ENCODE measurements around the gene DGCR8. TPM values are rescaled to one million over a fixed set of nuclear protein-coding genes. Genes with fewer than 3 reads are reported as not detected.

The DGCR8 gene
- total RNA-seq, 6 experiments from 2014 or later = 11.4 to 27.2 (median 16.1) TPM

GRCh38 chr22:20137113-20137512 is 57.1 kb downstream of the DGCR8 start:
- intact Hi-C loops (cut with DNase I) = no loop called here
- Histone ChIP-seq H3K4me3 (no peak overlapping the region), H3K27me3 (no peaks in the 10 kb centered on the region), H3K9me3 (no peaks in the 10 kb centered on the region), H3K4me1 (peaks cover 0 to 9% (median 4%) of the 10 kb centered on the region in 4 donors), H3K36me3 (no peaks in the 10 kb centered on the region), H3K27ac (no peak overlapping the region)
- no peak for DNase-seq
- TF ChIP-seq CTCF (IDR thresholded peaks at IDR 0.05) (no peak), POLR2A (IDR thresholded peaks at IDR 0.05) (no peak)
- no CpG with 5 or more reads among the region's 13 CpGs for WGBS (ENCODE audit: insufficient coverage, low coverage, low lambda C conversion rate, missing lambda C conversion rate)
- no peak for ATAC-seq

GRCh38 chr22:20137671-20138416 is 57.8 kb downstream of the DGCR8 start:
- WGBS (ENCODE audit: insufficient coverage, low coverage, low lambda C conversion rate, missing lambda C conversion rate) = no CpG with 5 or more reads among the region's 26 CpGs
- intact Hi-C loops (cut with DNase I) = no loop called here
- Histone ChIP-seq H3K27ac (no peak overlapping the region), H3K36me3 (no peaks in the 10 kb centered on the region), H3K9me3 (no peaks in the 10 kb centered on the region), H3K27me3 (no peaks in the 10 kb centered on the region), H3K4me1 (peaks cover 0 to 4% (median 1%) of the 10 kb centered on the region in 4 donors), H3K4me3 (no peak overlapping the region)
- no peak for TF ChIP-seq POLR2A (IDR thresholded peaks at IDR 0.05)
- TF ChIP-seq CTCF (IDR thresholded peaks at IDR 0.05) = no peak
- ATAC-seq (no peak), DNase-seq (no peak)

- Histone ChIP-seq H3K9me3 (no peaks in the 10 kb centered on the region), H3K4me1 (no peaks in the 10 kb centered on the region), H3K4me3 (no peak overlapping the region), H3K27ac (no peak overlapping the region), H3K27me3 (no peaks in the 10 kb centered on the region), H3K36me3 (no peaks in the 10 kb centered on the region)
- intact Hi-C loops (cut with DNase I) = no loop called here
- TF ChIP-seq CTCF (IDR thresholded peaks at IDR 0.05) (no peak), POLR2A (IDR thresholded peaks at IDR 0.05) (no peak)
- ATAC-seq (no peak), DNase-seq (no peak)
- WGBS (ENCODE audit: insufficient coverage, low coverage, low lambda C conversion rate, missing lambda C conversion rate) = 63% methylated on average over 2 of the region's 4 CpGs
Observed at GRCh38 chr22:20138417-20138738, 58.3 kb downstream of the DGCR8 start.

- H3K36me3 ChIP-seq = no peaks in the 10 kb centered on the region
- no peaks in the 10 kb centered on the region for H3K4me1 ChIP-seq
- H3K4me3 ChIP-seq = no peak overlapping the region
- H3K27ac ChIP-seq = no peak overlapping the region
- DNase-seq (no peak), ATAC-seq (no peak)
- TF ChIP-seq CTCF (IDR thresholded peaks at IDR 0.05) (no peak), POLR2A (IDR thresholded peaks at IDR 0.05) (no peak)
- WGBS (ENCODE audit: insufficient coverage, low coverage, low lambda C conversion rate, missing lambda C conversion rate) = no CpG with 5 or more reads among the region's 16 CpGs
- intact Hi-C loops (cut with DNase I) = no loop called here
- no peaks in the 10 kb centered on the region for H3K9me3 ChIP-seq
- H3K27me3 ChIP-seq = no peaks in the 10 kb centered on the region
Observed at GRCh38 chr22:20138868-20139267, 58.8 kb downstream of the DGCR8 start.

Measured in right lobe of liver (tissue), 6 donors.